GM18870 (cell line): ENCODE data around the gene INTS13.
"Not testable (repeated sequence)": the region's sequence is repeated elsewhere in the genome, so short reads cannot be mapped to it uniquely, and the experiment has no call there.

Experiments
- ATAC-seq: cut with Tn5 transposase; IDR thresholded peaks from one replicate; pipeline ENCODE4 v1.9.1; 2021; ENCODE audit warnings: moderate library complexity; ENCODE audit not compliant: unreplicated experiment

The INTS13 gene

DNA sequence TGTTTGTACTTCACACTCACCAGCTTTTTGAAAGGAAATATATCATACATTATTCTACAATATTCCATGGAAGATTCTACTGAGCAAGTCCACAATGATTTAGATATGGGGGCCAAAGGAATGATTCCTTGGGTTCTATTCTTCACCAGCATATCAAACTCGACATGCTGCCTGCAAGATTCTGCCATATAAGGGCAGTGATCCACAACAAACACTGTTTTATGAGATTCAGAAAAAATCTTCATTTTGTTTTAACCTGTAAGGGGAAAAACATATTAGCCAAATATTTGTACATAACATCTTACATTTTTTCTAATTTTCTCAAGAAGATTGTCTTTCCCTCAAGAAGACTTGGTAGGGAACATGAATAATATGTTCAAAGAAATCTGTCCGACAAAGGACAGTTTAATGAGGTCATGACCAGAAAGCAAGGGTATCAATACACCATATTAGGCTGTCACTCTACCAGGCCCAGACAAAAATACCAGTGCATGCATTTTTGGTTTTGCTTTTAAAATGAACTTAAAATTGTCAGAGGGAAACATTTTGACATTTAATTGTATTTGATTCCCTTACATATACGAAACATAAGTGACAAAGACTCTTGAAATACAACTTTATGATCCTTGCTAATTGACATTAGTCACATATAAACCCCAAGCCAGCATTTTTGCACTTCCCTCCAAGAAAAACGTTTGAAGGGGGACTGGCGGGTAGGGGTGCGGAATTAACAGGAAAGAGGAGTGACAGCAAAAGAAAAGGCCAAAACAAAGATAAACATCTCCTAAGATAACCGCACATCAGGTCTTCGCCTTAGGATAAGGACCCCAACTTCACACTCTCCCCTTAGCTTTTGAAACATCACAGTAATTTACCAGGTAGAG lies 980 bp downstream of the INTS13 start:
- ATAC-seq, result no peak

DNA sequence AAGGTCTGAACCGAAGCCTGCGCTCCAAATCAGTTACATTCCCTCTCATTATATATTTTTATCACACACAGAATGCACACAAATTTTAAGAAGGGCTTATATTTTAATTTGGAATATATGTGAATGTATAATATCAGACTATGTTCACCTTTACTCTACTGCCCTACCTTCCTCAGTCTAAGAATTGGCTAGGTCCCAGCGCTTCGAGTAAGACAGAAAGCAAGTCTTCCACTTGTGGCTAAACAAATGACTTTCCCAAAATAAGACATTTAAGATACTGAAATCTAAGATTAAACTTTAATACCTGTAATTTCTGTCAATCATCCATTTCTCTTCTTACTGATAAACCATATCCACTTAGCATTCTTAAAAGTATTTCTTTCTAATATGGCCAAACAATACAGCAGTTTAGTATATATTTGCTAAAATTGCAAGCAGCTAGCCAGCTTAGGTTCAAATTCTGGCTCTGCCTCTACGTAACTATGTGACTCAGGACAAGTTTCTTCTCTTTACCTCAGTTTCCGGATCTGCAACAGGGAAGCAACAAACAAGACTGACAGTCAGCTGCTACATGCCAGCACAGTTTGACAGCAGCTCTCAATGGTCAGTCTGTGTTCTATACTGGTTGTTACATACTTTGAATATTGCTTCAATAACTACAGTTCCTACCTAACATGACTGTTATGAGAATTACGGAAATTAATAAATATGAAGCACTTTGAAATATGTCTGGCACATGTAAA lies 2.0 kb downstream of the INTS13 start:
- no peak for ATAC-seq

DNA sequence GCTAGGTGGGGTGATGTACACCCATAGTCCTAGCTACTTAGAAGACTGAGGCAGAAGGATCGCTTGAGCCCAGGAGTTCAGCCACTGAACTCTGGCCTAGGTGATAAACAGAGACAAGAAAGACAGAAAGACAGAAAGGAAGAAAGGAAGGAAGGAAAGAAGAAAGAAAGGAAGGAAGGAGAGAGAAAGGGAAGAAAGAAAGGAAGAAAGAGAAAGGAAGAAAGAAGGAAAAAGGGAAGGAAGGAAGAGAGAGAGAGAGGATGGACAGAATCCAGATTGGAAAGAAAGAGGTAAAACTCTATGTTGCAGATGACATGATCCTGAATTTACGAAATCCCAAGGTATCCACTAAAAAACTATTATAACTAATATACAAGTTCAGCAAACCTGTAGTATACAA lies 8.2 kb downstream of the INTS13 start:
- ATAC-seq, result no peak

DNA sequence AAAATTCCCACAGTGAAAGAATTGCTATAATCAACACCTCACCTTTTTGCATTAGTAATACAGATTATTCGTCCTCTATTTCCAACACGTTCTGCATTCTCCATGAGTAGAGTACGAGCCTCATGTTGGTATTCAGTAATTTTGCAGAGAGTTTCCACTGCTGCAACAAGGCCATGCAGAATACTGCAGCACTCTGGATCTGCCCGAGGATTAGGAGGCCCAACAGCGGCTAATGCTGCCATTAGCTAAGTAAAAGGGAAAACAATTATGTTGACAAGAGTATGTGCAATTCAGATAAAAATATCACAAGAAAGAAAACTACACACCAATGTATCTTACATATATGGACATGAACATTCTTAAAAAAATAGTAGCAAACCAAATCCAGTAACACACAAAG lies 9.1 kb downstream of the INTS13 start:
- ATAC-seq, result no peak

DNA sequence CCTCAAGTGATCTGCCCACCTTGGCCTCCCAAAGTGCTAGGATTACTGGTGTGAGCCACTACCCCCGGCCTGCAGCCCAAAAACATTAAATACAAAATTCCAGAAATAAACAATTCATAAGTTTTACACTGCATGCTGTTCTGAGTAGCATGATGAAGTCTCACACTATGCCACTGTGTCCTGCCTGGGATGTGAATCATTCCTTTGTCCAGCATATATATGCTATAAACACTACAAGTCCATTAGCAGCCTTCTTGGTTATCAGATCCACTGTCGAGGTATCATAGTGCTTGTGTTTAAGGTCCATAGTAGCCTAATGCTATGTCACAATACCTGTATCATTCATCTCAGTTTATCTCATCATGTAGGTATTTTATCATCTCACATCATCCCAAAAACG lies 15.9 kb downstream of the INTS13 start:
- ATAC-seq, result no peak

DNA sequence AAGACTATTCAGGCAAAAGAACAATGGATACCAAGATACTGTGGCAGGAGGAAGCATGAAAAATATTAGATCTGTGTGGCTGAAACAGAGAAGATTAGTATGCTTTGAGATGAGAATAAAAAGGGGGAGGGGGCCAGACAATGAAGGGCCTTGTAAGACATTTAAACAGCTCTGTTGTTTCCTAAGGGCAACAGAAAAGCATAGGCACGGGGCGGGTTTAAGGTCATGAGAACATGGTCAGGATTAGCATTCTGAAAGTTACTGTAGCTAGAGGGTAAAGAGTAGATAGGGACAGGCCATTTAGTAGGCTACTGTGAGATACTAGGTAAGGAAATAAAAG lies 18.6 kb downstream of the INTS13 start:
- no peak for ATAC-seq

- no peak for ATAC-seq
Measured at GRCh38 chr12:26918321-26919215, 19.2 kb downstream of the INTS13 start.

DNA sequence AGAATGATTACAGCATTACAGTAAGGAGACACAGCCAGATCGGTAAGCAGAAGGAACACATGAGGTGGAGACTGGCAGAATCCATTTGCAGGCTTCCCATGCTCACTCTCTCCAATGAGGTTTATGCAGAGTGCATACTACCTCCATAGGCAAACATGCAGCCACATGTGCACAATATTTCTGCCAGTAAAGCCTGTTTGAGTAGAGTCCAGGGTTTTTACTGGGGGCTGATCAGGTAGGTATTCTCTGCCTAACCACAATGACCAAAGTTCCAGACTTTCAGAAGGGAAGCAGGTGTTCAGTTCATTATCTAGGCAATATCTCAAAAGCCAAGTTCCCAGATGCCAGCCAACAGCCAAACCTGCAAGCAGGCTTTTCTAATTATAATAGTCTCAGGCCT lies 31.1 kb downstream of the INTS13 start:
- no peak for ATAC-seq

DNA sequence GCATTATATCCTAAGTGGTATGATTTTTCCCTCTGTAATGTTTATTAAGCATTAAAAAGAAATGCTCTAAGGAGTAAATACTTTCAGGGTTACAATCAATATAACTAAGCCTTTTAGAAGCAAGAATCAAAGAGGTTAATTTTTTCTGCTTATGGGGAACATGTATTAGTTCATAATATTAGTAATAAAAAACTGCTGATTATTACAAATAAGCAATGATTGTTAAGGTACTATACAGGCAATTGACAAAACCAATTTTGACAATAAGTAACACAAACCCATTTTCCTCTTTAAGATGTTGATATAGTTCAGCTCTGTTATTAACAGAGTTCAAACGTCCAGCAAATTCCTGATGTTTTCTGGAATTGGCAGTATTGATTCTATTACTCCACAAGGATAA lies 31.8 kb downstream of the INTS13 start:
- ATAC-seq, result no peak

DNA sequence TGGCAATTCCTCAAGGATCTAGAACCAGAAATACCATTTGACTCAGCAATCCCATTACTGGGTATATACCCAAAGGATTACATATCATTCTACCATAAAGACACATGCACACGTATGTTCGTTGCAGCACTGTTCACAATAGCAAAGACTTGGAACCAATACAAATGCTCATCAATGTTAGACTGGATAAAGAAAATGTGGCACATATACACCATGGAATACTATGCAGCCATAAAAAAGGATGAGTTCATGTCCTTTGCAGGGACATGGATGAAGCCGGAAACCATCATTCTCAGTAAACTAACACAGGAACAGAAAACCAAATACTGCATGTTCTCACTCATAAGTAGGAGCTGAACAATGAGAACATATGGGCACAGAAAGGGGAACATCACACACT lies 34.4 kb downstream of the INTS13 start:
- ATAC-seq, result not testable (repeated sequence)

GRCh38 chr12:26896913-26897312 lies 40.9 kb downstream of the INTS13 start:
- ATAC-seq, result no peak

GRCh38 chr12:26895672-26896071 lies 42.1 kb downstream of the INTS13 start:
- no peak for ATAC-seq

DNA sequence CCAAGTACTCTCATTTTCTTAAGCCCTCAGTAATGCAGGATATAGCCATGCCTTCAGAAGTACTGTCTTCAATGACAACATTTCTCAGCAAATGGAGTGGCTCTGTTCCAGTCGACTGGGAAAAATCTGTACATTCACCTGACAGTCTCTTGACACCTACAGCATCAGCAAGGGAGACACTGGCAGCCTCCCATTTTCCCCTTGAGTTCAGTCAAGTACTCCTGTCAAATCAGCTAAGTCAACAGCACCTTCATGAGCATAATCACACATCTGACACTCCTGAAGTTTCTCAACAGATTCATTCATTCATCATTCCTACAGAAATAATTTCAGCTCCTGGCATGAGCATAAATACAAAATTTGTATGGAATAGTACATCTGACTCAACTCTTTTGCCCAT lies 46.1 kb downstream of the INTS13 start:
- no peak for ATAC-seq

DNA sequence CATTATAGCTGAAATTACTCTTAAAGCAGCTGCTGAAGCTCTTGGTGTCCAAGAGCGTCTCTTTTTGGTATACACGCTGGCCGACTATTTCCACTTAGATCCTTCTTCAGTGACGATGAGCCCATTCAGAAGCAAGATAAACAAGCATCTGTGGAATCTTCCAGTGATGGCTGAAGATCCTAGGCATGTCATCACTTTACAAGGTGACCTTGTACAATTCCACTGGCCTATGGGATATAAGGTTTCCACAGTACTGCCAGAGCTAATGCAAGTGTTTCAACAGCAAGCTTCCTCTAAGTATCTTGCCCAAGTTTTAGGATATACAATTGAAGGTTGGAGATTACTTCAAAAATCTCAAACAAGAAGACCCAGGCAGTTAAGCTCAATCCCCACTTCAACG lies 47.0 kb downstream of the INTS13 start:
- no peak for ATAC-seq

DNA sequence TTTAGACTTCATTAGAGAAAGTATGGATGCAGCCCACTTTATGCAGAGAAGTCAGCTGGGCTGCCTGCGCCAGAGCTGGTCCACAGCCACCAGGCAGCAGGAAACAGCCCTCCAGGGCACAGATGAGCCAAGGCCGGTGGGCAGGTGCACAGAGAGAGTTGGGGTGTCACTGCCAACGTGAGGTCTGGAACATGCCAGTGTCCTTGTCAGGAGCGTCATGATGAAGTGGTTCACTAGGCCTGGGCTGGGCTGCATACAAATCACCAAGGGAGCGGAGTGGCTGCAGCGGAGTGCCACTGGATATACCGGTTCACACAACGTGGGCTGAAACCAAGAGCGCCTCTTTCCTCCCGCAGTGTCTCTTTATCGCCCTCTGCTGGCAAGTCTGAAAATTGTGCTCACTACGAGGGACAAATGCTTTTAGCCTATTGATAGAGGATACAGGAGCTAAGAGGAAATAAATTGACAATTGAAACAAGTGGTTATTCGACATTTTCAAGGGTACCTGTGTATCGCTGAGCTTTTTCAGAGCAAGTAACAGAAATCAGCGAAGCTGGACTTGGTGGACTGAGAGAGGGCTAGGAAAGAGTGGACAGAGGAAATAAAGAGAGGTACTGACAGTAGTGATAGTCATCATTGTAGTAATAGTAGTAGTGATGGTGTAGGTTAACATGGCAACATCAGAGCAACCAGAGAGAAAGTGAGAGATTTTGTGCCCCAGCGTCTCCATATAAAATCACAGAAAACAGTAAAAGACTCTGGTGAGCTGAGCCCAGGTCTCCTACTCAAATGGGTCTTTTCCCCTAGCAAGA lies 52.8 kb downstream of the INTS13 start:
- ATAC-seq, result peak; percentile 76

DNA sequence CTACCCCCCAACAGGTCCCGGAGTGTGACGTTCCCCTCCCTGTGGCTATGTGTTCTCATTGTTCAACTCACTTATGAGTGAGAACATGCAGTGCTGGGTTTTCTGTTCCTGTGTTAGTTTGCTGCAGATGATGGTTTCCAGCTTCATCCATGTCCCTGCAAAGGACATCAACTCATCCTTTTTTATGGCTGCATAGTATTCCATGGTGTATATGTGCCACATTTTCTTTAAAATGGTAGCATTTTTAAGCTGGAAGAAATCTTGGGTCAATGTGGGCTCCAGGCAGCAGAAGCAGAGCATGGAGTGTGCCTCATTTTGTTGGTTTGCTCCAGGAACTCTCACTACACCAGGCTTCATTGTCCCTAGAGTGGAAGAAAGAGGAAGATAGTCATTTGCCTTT lies 57.2 kb downstream of the INTS13 start:
- no peak for ATAC-seq

GRCh38 chr12:26878661-26879119 lies 59.1 kb downstream of the INTS13 start:
- peak; percentile 62 for ATAC-seq

DNA sequence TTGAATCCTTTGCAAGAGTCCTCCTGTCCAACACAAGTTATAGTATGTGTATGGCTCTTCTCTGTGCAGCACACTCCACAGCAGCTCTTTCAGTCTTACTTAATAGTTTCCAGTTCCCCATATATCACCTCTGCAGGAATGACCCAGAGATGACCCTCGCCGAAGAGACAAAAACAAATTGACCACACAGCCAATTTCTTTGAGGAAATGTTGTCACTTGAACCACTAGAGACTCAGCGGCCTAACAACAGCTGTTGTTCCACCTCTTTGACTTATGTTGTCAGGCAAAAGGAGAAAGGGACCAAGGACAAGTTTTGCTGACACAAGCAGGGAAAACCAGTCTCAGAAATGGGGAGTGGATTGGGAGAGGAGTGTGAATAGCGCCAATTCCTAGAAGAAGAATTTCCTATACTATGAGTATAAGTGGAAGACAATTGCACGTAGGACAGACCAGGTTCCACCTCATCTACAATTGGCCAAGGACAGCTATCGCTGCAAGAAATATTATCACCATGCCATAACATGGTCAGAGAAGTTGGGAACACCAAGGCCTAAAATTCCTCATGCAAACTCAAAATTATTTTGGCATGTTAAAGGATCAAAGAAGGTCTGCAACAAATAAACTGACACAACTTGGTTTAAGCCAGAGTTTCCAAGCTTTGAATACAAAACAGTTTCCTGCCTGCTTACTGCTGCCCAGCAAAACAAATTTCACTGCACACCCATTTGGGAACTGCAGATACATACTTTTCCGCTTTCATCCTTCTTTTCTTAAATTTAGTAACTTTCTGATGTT lies 63.1 kb downstream of the INTS13 start:
- peak; percentile 71 for ATAC-seq

- no peak for ATAC-seq
Measured at GRCh38 chr12:26872625-26873024, 65.2 kb downstream of the INTS13 start.

DNA sequence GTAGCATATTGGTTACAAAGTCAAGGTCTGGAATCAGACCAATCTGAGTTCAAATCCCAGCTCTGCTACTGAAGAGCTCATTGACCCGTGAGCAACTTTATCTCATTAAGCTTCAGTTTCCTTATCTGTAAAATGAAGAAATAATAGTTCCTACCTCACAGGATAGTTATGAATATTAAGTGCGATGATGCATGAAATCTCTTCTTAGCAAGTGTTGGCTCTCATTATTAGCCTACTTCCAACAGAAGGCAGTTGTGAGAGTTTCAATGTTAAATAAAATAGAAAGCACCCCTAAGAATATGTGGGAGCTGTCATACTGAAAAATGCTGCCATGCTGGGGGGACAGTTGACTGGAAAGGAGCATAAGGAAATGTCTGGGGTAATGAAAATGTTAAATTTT lies 65.8 kb downstream of the INTS13 start:
- no peak for ATAC-seq
